ENCODE results near the gene DNAI7.

Gene DNAI7

DNA sequence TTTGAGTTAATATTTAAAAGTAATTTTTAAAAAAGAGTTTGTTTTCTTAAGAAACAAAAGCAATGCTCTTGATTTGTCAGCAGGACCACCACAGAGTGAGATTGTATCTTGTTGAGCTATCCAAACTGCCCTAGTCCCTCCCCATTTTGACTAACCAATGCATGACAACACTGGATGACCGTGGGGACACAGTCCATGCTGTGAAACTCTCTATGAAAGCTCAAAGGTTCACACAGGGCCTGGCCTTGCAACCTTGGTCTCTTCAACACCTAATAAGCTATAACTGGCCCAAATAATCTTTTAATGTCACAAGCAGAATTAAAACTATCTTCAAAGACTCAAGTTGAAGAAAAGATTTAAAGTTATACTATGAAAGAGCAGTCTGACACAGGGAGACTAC, 13.6 kb upstream of the DNAI7 start:
- TF ChIP-seq, protein P1, sequence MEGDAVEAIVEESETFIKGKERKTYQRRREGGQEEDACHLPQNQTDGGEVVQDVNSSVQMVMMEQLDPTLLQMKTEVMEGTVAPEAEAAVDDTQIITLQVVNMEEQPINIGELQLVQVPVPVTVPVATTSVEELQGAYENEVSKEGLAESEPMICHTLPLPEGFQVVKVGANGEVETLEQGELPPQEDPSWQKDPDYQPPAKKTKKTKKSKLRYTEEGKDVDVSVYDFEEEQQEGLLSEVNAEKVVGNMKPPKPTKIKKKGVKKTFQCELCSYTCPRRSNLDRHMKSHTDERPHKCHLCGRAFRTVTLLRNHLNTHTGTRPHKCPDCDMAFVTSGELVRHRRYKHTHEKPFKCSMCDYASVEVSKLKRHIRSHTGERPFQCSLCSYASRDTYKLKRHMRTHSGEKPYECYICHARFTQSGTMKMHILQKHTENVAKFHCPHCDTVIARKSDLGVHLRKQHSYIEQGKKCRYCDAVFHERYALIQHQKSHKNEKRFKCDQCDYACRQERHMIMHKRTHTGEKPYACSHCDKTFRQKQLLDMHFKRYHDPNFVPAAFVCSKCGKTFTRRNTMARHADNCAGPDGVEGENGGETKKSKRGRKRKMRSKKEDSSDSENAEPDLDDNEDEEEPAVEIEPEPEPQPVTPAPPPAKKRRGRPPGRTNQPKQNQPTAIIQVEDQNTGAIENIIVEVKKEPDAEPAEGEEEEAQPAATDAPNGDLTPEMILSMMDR (IDR thresholded peaks at IDR 0.05): no peak

- TF ChIP-seq, protein P1 (IDR thresholded peaks at IDR 0.05): no peak
Observed at GRCh38 chr12:25207846-25208245, 12.9 kb upstream of the DNAI7 start.

- TF ChIP-seq, protein P1 (IDR thresholded peaks at IDR 0.05): no peak
Observed at GRCh38 chr12:25207411-25207810, 12.5 kb upstream of the DNAI7 start.

DNA sequence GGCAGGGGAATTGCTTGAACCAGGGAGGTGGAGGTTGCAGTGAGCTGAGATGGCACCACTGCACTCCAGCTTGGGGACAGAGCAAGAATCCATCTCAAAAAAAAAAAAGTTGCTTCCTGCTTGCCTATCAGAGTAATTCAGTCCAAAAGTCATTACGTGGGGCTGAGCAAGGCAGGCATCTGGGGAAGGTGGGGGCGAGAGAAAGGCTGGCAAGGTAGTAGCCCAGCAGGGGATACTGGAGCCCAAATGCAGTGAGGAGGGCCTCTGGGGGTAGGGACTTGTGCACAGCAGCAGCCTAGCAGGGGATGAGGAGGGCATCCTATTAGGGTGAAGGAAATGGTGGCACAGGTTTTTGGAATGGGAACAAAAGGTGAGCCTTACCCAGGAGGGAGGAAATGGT, 7.2 kb upstream of the DNAI7 start:
- TF ChIP-seq, protein P1 (IDR thresholded peaks at IDR 0.05): no peak

DNA sequence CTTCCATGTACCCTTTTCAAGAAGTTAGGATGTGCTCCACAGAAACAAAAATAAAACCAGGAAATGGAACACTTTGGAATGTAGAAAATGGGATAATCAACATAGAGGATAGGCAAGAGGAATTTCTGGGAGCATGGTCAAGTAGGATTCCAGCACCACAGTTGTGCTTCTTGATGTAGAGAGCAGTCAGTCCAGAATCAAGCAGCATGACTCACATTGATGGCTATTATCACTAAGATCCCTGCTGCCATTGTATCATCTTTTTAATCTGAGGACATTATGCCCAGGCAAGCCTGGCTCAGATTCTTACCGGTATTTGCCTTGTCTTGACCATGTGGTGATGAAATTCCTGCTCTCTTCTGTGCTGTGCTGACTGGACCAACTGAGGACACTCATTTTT, 5.7 kb upstream of the DNAI7 start:
- TF ChIP-seq, protein P1 (IDR thresholded peaks at IDR 0.05): no peak

DNA sequence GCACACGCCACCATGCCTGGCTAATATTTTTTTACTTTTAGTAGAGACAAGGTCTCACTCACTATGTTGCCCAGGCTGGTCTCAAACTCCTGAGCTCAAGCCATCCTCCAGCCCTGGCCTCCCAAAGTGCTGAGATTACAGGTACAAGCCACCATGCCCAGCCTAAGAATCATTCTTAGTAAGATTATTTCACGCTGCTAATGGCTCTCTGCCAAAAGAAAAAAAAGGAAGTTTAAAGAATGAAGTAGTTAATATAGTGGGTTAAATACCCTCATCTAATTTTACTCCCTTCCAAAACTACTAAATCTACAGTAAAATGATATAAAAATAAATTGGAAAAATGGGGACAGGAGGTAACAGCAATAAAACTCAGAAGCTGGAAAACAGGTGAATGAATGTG, 2.6 kb upstream of the DNAI7 start:
- TF ChIP-seq, protein P1 (IDR thresholded peaks at IDR 0.05): no peak

DNA sequence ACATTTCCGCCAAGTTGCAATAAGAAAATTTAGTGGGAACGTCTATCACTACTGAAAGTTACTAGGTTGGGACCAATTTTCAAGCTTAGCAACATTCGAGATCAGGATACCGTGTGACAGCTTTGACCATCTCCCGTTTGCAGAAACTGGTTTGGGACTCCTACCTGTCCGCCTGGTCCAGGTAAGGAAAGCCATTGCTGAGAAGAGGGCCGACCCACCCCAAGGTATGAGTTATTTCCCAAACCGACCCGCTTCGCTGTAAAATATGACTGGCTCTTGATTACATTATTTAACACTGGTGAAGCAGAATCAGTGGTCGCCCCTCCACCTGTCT, 271 bp downstream of the DNAI7 start:
- TF ChIP-seq, protein P1 (IDR thresholded peaks at IDR 0.05): no peak

- TF ChIP-seq, protein P1 (IDR thresholded peaks at IDR 0.05): no peak
Observed at GRCh38 chr12:25194214-25194613, 746 bp downstream of the DNAI7 start.
